AG09319 (cell line): Measurements from ENCODE around the gene PRDM16.

Source experiments
- DNase-seq: peaks from one replicate; pipeline ENCODE4 v3.0.0-alpha.2; 2010; ENCODE audit warnings: low read depth; ENCODE audit errors: extremely low read depth
- TF ChIP-seq, protein P1 (sequence below): IDR thresholded peaks from 2 replicates; pipeline ENCODE4 v1.5.1; 2011; ENCODE audit warnings: low read depth, mild to moderate bottlenecking, inconsistent platforms, low read length, moderate library complexity

The PRDM16 gene

DNA sequence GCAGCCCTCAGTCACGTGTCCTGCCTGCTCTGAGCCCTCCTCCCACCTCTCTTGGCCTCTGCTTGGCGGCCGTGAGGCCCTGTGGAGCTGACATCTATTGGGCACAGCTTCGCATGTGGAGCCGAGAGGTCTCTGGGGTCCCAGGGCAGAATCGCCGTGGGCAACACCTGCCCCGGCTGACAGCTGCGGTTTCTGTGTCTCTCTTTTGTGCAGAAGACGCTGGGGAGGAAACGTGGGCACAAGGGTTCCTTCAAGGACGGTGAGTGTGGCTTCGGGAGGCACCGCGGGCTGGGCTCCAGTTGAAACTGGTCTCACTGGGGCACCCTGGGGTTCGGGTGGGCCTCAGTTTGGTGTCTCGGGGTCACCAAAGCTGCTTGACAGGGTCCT, 396.9 kb downstream of the PRDM16 start:
- TF ChIP-seq, protein P1, sequence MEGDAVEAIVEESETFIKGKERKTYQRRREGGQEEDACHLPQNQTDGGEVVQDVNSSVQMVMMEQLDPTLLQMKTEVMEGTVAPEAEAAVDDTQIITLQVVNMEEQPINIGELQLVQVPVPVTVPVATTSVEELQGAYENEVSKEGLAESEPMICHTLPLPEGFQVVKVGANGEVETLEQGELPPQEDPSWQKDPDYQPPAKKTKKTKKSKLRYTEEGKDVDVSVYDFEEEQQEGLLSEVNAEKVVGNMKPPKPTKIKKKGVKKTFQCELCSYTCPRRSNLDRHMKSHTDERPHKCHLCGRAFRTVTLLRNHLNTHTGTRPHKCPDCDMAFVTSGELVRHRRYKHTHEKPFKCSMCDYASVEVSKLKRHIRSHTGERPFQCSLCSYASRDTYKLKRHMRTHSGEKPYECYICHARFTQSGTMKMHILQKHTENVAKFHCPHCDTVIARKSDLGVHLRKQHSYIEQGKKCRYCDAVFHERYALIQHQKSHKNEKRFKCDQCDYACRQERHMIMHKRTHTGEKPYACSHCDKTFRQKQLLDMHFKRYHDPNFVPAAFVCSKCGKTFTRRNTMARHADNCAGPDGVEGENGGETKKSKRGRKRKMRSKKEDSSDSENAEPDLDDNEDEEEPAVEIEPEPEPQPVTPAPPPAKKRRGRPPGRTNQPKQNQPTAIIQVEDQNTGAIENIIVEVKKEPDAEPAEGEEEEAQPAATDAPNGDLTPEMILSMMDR: no peak
- no peak for DNase-seq

DNA sequence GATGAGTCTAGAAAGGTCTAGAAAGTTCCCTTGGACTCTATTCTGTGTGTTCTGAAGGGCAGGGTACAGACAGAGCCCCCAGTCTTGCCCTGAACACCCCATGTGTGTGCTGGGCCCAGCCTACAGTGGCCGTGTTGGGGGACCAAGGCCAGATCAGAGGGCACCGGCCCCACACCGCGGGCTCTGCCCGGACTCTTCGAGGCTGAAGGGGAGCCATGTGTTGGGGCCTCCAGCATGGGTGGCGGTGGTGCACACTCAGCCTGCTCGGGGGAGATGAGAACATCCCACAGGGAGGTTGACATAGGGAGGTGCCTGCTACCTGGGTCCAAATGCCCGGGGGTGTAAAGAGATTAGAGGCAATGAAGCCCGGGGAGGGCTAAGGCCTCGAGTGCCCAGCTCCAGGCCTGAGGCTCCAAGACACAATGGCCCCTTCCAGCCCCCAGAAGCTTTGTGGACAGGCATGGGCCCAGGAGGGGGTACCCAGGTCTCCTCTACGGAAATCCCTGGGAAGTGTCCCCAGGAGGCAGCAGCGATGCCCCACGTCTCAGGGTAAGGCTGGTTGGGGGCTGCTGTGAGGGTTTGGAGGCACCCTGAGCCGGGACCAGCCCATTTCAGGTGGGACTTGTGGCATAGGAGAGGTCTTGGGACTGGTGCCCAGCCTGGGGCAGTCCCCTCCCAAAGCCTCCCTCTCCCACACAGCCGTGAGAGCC, 397.5 kb downstream of the PRDM16 start:
- no peak for DNase-seq
- TF ChIP-seq, protein P1: no peak

DNA sequence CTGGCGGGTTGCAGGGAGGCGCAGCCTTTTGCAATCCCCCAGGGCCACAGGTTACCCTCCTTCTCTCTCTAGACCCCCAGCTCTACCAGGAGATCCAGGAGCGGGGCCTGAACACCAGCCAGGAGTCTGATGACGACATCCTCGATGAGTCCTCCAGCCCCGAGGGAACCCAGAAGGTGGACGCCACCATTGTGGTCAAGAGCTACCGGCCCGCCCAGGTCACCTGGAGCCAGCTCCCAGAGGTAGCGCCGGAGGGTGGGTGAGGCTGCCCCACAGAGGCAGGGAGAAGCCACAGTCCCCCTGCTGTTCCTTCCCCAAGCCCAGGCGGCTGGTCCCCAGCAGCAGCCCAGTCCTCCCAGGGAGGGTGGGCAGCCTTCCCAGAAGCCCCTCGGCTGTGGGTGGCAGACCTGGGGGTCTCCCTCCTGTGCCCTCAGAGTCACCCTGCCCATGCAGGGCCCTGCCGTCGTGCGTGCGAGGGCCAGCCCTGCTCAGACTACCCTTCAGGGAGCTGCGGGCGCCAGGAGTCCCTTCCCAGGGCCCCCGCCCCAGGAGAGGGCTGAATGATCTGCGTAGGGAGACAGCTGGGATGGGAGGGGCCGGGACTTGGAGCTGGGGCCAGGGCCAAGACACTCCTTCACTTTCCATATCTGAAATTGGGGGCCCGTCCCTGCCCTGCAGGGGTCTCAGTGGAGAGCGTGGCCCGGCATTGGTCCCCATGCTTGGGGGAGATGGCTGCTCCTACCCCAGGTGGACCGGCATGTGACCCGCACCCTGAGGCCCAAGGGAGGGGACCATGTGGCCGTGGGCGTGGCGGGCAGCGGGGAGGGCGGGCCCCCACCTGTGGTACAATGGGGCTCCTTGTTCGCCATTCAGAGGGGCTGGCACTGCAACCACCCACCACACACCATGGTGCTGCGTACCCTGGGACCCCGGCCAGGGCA, 398.4 kb downstream of the PRDM16 start:
- TF ChIP-seq, protein P1: no peak
- no peak for DNase-seq

DNA sequence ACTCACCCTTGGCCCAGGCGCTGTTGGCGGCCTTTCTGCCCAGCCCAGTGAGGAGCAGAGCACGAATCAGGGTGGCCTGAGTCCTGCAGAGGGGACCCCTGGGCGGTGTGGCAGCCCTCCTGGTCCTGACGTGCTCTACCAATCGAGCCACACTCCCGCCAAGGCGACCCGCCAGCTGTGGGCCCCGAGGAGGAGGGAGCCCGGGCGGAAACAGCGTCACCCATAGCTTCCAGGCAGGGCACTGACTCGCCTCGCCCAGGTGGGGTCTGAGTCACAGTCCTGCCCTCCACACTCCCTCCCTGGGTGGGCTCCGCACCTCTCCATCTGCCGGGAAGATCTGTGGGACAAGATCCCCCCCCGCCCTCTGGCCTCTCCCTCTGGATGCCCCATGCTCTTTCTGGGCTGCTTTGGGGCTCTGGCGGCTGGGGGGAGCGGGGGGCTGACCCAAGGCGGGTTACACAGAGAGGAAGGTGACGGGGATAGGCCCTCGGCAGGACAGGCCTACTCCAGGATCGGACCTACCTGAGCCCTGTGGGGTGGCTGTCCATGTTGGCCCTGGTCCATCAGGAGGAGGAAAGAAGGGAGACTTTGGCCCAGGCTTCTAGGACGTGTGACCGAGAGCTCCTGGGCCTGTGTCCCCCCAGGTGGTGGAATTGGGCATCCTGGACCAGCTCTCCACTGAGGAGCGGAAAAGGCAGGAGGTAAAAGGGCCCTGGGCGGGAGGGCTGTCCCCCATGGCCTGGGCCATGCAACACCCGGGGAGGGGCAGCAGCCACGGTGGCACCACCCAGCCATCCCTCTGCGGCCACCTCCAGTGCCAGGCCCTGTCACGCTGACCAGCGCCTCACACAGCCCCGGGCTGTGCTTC, 399.5 kb downstream of the PRDM16 start:
- TF ChIP-seq, protein P1: no peak
- no peak for DNase-seq

DNA sequence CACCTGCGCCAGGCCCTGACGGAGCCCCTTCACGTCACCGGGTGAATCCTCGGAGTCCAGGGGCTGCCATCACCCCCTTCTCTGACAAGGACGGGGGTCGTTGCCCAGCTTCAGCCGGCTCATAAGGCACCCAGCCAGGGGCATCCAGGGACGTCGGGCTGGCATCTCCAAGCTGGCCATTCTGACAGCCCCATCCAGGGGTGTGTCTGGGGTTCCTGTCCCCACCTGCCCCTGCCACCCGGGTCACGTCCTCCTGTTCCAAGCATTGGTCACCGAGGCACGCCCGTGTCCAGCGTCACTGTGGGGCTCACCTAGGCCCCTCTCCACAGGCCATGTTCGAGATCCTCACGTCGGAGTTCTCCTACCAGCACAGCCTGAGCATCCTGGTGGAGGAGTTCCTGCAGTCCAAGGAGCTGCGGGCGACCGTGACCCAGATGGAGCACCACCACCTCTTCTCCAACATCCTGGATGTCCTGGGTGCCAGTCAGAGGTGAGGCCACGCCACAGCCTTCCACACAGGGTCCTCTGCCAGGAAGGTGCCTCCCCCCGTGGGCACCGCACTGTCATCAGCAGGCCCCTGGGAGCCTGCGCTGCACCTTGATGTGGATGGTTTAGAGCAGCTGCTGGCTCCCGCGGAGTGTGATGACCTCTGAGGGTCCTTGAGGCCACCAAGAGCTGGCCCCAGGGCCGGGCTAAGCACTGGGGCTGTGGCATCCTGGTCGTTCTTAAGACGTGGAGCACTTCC, 400.3 kb downstream of the PRDM16 start:
- no peak for DNase-seq
- TF ChIP-seq, protein P1: no peak

DNA sequence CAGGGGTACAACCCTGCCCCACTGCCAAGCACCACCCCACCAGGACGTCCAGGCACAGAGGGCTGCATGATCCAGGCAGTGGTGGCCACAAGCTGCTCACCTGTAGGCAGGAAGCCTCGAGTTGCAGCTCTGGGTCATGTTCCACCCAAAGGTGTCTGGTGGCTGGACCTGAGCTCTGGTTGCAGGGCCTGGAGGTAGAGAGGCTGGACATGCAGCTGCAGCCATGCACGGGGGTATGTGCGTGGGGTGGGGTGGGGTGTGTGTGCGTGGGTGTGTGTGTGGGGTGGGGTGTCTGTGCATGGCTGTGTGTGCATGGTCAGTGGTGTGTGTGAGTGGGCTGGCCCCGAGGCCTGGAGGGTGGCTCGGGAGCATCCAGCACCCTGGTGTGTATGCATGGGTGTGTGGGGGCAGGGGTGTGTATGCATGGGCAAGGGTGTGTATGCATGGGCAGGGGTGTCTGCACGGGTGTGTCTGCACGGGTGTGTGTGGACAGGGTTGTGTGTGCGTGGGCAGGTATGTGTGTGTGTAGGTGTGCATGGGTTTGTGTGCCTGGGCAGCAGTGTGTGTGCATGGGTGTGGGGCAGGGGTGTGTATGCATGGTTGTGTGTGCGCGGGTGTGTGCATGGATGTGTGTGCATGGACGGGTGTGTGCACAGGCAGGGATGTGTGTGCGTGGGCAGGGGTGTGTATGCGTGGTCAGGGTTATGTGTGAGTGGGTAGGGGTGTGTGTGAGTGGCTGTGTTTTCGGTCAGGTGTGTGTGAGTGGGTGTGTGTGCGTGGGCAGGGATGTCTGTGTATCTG, 401.0 kb downstream of the PRDM16 start:
- DNase-seq: no peak
- TF ChIP-seq, protein P1: no peak
